ENCODE data around the gene SULT1C3.

Gene SULT1C3

DNA sequence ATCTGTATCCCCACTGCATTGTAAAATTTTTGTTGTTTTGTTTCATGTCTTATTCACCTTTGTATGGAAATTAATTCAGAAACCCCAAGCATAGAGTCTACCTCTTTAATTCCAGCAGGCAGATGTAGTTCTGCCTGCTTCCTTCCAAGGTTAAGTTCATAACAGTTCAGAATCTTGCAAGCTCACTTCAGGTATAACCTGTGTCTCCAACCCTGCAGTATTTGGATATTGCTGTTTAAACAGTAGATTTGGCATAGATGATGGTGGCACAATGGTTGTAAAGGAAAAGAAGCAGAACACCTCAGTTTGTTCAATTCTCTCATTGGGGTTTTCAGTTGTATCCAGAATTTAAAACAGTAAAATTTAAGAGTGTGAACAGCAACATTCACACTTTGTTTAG lies 70.1 kb downstream of the SULT1C3 start:
- DNase-seq, result no peak

Measured in cortex of kidney (tissue), 1 donor.